Keratinocyte (primary cell): ENCODE data around the gene DYNLT2. TPM values are rescaled to one million over a fixed set of nuclear protein-coding genes. Genes with fewer than 3 reads are reported as not detected.
A peak's percentile ranks its signal among the peaks of the same experiment; 100 is the strongest.

Source experiments
- DNase-seq: peaks from one replicate; pipeline ENCODE4 v3.0.0-alpha.2; 2011; ENCODE audit warnings: low read depth, missing footprints, low spot score
- FAIRE-seq: peaks from 2 replicates; lab custom pipeline; 2011; peaks lifted over from hg19 to GRCh38; lab: Jason Lieb, UNC
- H2AFZ ChIP-seq: 2 replicates; pipeline ENCODE4 v1.6.0; 2012; ENCODE audit warnings: low read length, control low read depth, inconsistent platforms; ENCODE audit not compliant: control insufficient read depth
- H3K27ac ChIP-seq: 2 replicates; pipeline ENCODE4 v1.5.1; 2011; ENCODE audit warnings: low read length; ENCODE audit not compliant: control insufficient read depth, insufficient read depth
- H3K27me3 ChIP-seq: 3 replicates; pipeline ENCODE4 v1.6.0; 2011; ENCODE audit warnings: low read length; ENCODE audit not compliant: control insufficient read depth, insufficient read depth; ENCODE audit errors: extremely low read depth
- H3K36me3 ChIP-seq, 2 experiments: 2 replicates in 1 of 2; 3 replicates in 1 of 2; pipeline ENCODE4 v1.5.1; 2011; ENCODE audit warnings: low read length in 2 of 2, mild to moderate bottlenecking in 1 of 2; ENCODE audit not compliant: control insufficient read depth in 2 of 2, insufficient read depth in 2 of 2; ENCODE audit errors: extremely low read depth in 1 of 2
- H3K4me1 ChIP-seq: 3 replicates; pipeline ENCODE4 v1.5.1; 2011; ENCODE audit warnings: low read length; ENCODE audit not compliant: control insufficient read depth, insufficient read depth; ENCODE audit errors: extremely low read depth
- H3K4me2 ChIP-seq: 3 replicates; pipeline ENCODE4 v1.6.0; 2011; ENCODE audit warnings: low read depth, low read length; ENCODE audit not compliant: control insufficient read depth, insufficient read depth; ENCODE audit errors: extremely low read depth
- H3K4me3 ChIP-seq, 3 experiments: fragments of 200-600 bp in 1 of 3; sonication (generic) in 1 of 3; 2 replicates in 2 of 3; 3 replicates in 1 of 3; pipeline ENCODE4 v1.5.1; 2011 to 2016; ENCODE audit warnings: low read length in 3 of 3, mild to moderate bottlenecking in 3 of 3, control low read depth in 2 of 3, inconsistent platforms in 1 of 3, low read depth in 1 of 3, mixed read lengths in 1 of 3, mixed run types in 1 of 3, moderate library complexity in 1 of 3; ENCODE audit not compliant: control insufficient read depth in 2 of 3, insufficient read depth in 2 of 3; ENCODE audit errors: extremely low read depth in 1 of 3
- H3K79me2 ChIP-seq: 2 replicates; pipeline ENCODE4 v1.6.0; 2012; ENCODE audit warnings: low read length; ENCODE audit not compliant: control insufficient read depth, insufficient read depth
- H3K9ac ChIP-seq: 3 replicates; pipeline ENCODE4 v1.6.0; 2011; ENCODE audit warnings: low read length; ENCODE audit not compliant: control insufficient read depth, insufficient read depth; ENCODE audit errors: extremely low read depth
- H3K9me1 ChIP-seq: 3 replicates; pipeline ENCODE4 v1.6.0; 2011; ENCODE audit warnings: low read length; ENCODE audit not compliant: control insufficient read depth, insufficient read depth; ENCODE audit errors: extremely low read depth
- H3K9me3 ChIP-seq: 2 replicates; pipeline ENCODE4 v1.5.1; 2012; ENCODE audit warnings: low read depth, low read length; ENCODE audit not compliant: control insufficient read depth
- H4K20me1 ChIP-seq: 3 replicates; pipeline ENCODE4 v1.6.0; 2011; ENCODE audit warnings: low read length; ENCODE audit not compliant: control insufficient read depth, insufficient read depth; ENCODE audit errors: extremely low read depth
- EZH2 ChIP-seq: IDR thresholded peaks from one replicate; pipeline ENCODE4 v1.6.1; 2012; ENCODE audit warnings: inconsistent platforms, mild to moderate bottlenecking, low read length, moderate library complexity
- dilution Hi-C: fragments of 300-500 bp; cut with MboI; formaldehyde crosslinking; loops from one replicate; pipeline ENCODE4 v1.7.0; 2020; ENCODE audit warnings: low sequenced_read_pairs; ENCODE audit not compliant: extremely low pct_ligation_motif_present
- polyA plus RNA-seq, 5 experiments: library from polyadenylated mRNA; depleted of rRNA in 3 of 5; stranded (reverse) in 3 of 5; stranded (forward) in 1 of 5; unstranded in 1 of 5; fragments of >200 nt; gene quantifications; 1 replicate in 1 of 5; 2 replicates in 3 of 5; 3 replicates in 1 of 5; pipeline versions ENCODE4 v1.2.1 to v1.2.3, GENCODE V29; 2011 to 2012; ENCODE audit warnings: missing spikeins in 2 of 5, low read depth in 1 of 5, low replicate concordance in 1 of 5
- TF ChIP-seq, protein P1 (sequence below), 3 experiments: IDR thresholded peaks in 1 of 3; conservative IDR thresholded peaks in 1 of 3; optimal IDR thresholded peaks in 1 of 3; 2 replicates in 2 of 3; 3 replicates in 1 of 3; pipeline versions ENCODE3 to v1.5.1; 2011; ENCODE audit warnings: low read length in 3 of 3, mild to moderate bottlenecking in 3 of 3, moderate library complexity in 2 of 3, control low read depth in 1 of 3, inconsistent platforms in 1 of 3; ENCODE audit not compliant: insufficient read depth in 2 of 3; ENCODE audit errors: extremely low read depth in 1 of 3

DYNLT2 gene
- polyA plus RNA-seq, 1 donor (not counting 4 experiments of a cell fraction or from before 2014, with no cell fraction given) = 0.58 TPM

- Histone ChIP-seq H3K4me1 (peaks cover 19% of the 10 kb centered on the region), H3K4me3 (peak overlapping the region in 2 of 3 experiments; percentile 28 to 40), H3K9ac (peak overlapping the region; percentile 37), H3K79me2 (peaks cover 24% of the 10 kb centered on the region), H3K4me2 (no peak overlapping the region), H3K9me1 (no peaks in the 10 kb centered on the region), H4K20me1 (peaks cover 2% of the 10 kb centered on the region), H3K36me3 (no peaks in the 10 kb centered on the region), H3K27me3 (no peaks in the 10 kb centered on the region), H3K27ac (no peak overlapping the region), H2AFZ (no peak overlapping the region), H3K9me3 (no peaks in the 10 kb centered on the region)
- DNase-seq (no peak), FAIRE-seq (no peak)
- dilution Hi-C loops = no loop called here
- TF ChIP-seq, protein P1, sequence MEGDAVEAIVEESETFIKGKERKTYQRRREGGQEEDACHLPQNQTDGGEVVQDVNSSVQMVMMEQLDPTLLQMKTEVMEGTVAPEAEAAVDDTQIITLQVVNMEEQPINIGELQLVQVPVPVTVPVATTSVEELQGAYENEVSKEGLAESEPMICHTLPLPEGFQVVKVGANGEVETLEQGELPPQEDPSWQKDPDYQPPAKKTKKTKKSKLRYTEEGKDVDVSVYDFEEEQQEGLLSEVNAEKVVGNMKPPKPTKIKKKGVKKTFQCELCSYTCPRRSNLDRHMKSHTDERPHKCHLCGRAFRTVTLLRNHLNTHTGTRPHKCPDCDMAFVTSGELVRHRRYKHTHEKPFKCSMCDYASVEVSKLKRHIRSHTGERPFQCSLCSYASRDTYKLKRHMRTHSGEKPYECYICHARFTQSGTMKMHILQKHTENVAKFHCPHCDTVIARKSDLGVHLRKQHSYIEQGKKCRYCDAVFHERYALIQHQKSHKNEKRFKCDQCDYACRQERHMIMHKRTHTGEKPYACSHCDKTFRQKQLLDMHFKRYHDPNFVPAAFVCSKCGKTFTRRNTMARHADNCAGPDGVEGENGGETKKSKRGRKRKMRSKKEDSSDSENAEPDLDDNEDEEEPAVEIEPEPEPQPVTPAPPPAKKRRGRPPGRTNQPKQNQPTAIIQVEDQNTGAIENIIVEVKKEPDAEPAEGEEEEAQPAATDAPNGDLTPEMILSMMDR (optimal IDR thresholded peaks at IDR 0.05 in 1 of 3, IDR thresholded peaks at IDR 0.05 in 1 of 3, conservative IDR thresholded peaks at IDR 0.05 in 1 of 3; ENCODE audit: extremely low read depth in 1 of 3, insufficient read depth in 2 of 3, low read length in 3 of 3) = no peak
- TF ChIP-seq EZH2 = no peak
Measured at GRCh38 chr6:169723991-169724493, 27.3 kb downstream of the DYNLT2 start.

- Histone ChIP-seq H3K9ac (peak overlapping the region; percentile 80), H3K27ac (peak overlapping the region; percentile 80), H3K4me1 (peaks cover 19% of the 10 kb centered on the region), H3K27me3 (no peaks in the 10 kb centered on the region), H2AFZ (peak overlapping the region; percentile 81), H3K36me3 (no peaks in the 10 kb centered on the region), H3K9me1 (no peaks in the 10 kb centered on the region), H3K4me2 (peak overlapping the region; percentile 99), H3K9me3 (no peaks in the 10 kb centered on the region), H3K79me2 (peaks cover 25% of the 10 kb centered on the region), H4K20me1 (peaks cover 2% of the 10 kb centered on the region), H3K4me3 (peak overlapping the region; percentile 52 to 90 (median 87))
- no peak for TF ChIP-seq EZH2
- TF ChIP-seq, protein P1 (optimal IDR thresholded peaks at IDR 0.05 in 1 of 3, IDR thresholded peaks at IDR 0.05 in 1 of 3, conservative IDR thresholded peaks at IDR 0.05 in 1 of 3; ENCODE audit: extremely low read depth in 1 of 3, insufficient read depth in 2 of 3, low read length in 3 of 3) = no peak
- DNase-seq (no peak), FAIRE-seq (no peak)
- dilution Hi-C loops = no loop called here
Measured at GRCh38 chr6:169723200-169723909, 28.0 kb downstream of the DYNLT2 start.
